ENCODE measurements around the gene MACF1.

- TF ChIP-seq POLR2A (IDR thresholded peaks at IDR 0.05) (no peak), CTCF (IDR thresholded peaks at IDR 0.05) (no peak), EP300 (IDR thresholded peaks at IDR 0.05) (no peak), POLR2AphosphoS5 (IDR thresholded peaks at IDR 0.05) (no peak)
Observed at GRCh38 chr1:39358491-39358890, 154.0 kb downstream of the MACF1 start.
